NCI-H82 (cell line): ENCODE results near the gene ODAD4.
A peak's percentile ranks its signal among the peaks of the same experiment; 100 is the strongest.

Experiments
- DNase-seq: peaks from one replicate; lab custom pipeline; 2025; lab: John Stamatoyannopoulos, UW

Gene ODAD4

DNA sequence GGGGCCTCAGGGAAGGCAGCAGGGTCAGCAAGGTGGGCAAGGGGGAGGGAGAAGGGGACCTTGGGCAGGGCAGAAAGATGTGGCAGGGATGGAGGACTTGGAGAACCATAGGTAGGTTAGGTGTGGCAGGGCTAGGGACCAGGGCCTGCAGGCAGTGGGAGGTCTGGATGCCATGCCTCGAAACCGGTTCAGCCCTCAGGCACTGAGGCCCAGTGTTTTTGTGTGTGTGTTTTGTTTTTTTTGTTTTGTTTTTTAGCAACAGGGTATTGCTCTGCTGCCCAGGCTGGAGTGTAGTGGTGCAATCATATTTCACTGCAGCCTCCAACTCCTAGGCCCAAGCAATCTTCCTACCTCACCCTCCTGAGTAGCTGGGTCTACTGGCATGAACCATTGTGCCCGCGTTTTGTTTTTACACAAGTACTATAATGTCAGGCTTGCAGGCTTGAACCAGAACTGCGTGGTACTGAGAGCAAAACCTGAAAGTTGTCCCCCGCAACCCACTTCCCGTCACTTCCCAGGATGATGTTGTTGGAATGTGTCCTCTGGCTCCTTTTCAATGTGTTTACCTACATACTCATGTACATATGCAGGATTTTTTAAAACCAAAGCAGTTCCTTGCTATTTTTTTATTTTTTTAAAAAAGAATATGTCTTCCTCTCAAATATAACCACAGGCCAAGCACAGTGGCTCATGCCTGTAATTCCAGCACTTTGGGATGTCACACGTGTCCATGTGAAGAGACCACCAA is 12.4 kb downstream of the ODAD4 start:
- no peak for DNase-seq

DNA sequence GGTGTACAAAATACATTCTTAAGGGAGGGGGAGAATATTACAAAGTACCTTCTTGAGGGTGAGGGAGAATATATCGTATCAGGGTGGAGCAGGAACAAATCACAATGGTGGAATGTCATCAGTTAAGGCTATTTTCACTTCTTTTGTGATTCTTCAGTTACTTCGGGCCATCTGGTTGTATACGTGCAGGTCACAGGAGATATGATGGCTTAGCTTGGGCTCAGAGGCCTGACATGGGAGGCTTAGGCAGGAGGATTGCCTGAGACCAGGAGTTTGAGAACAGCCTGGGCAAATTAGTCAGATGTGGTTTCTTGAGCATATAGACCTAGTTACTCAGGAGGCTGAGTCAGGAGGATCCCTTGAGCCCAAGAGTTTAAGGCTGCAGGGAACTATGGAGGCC is 13.1 kb downstream of the ODAD4 start:
- no peak for DNase-seq

DNA sequence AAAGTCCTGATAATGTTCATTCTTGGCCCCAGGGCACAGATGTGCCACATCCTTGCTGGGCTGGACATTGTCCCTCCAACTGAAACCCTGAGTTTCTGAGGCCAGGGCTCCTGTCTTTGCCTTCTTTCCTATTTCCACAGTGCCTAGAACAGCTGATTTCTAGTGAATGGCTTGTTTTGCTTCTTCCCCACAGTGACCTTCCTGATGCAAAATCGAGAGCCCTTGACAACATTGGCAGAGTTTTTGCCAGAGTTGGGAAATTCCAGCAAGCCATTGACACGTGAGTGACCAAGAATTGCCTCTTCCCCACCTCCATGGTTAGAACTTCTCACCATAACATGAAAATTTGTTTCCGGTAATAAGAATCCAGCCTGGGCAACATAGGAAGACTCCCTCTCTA is 14.5 kb downstream of the ODAD4 start:
- DNase-seq: no peak

DNA sequence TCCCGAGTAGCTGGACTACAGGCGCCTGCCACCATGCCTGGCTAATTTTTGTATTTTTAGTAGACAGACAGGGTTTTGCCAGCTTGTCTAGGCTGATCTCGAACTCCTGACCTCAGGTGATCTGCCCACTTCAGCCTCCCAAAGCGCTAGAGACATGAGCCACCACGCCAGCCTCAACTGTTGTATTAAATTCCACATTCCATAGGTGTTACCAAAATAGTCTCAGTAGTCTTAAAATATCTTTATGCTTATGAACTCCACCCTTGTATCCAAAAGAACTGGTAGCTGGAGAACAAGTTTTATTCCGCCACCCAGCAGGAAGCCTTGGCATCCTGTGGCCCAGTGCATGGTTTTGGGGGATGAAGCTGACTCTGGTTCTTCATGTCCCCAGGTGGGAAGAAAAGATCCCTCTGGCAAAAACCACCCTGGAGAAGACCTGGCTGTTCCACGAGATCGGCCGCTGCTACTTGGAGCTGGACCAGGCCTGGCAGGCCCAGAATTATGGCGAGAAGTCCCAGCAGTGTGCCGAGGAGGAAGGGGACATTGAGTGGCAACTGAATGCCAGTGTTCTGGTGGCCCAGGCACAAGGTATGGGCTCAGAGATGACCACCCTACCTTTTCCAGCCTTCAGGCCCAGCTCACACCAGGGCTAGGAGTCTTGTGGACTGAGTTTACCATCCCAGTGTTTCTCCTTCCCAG is 18.5 kb downstream of the ODAD4 start:
- no peak for DNase-seq

DNA sequence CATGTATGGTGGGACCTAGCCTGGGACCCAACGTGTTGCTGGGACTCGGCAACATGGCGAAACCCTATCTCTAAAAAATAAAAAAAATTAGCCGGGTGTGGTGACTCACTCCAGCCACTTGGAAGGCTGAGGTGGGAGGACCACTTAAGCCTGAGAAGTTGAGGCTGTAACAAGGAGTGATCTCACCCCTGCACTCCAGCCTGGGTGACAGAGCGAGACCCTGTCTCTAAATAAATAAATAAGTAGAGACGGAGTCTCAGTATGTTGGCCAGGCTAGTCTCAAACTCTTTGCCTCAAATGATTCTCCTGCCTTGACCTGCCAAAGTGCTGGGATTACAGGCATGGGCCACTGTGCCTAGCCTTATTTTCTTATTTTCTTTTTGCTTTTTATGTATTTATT is 26.1 kb downstream of the ODAD4 start:
- DNase-seq: no peak

DNA sequence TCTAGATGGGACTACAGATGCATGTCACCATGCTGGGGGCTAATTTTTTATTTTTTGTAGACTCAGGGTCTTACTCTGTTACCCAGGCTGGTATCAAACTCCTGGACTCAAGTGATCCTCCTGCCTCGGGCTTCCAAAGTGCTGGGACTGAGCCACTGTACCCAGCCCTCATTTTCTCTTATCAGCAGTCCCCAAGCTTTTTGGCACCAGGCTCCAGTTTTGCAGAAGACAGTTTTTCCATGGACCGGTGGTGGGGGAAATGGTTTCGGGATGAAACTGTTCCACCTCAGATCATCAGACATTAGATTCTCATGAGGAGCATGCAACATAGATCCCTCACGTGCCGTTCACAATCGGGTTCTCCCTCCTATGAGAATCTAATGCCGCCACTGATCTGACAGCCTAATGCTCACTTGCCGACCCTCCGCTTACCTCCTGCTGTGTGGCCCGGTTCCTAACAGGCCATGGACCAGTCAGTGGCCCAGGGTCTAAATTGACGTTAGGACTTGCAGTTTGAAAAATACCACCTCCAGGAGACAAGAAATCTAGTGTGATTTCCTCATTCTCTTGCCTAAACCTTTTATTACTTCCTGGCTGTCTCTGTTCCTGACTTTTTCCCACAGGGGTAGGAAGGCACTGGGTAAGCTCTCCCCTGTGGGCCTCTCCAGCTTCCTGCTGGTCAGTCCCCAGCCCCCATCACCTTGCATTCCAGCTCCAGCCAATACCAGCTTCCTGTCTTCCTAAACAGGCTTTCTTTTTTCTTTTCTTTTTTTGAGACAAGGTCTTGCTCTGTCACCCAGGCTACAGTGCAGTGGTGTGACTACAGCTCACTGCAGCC is 26.8 kb downstream of the ODAD4 start:
- DNase-seq: no peak

DNA sequence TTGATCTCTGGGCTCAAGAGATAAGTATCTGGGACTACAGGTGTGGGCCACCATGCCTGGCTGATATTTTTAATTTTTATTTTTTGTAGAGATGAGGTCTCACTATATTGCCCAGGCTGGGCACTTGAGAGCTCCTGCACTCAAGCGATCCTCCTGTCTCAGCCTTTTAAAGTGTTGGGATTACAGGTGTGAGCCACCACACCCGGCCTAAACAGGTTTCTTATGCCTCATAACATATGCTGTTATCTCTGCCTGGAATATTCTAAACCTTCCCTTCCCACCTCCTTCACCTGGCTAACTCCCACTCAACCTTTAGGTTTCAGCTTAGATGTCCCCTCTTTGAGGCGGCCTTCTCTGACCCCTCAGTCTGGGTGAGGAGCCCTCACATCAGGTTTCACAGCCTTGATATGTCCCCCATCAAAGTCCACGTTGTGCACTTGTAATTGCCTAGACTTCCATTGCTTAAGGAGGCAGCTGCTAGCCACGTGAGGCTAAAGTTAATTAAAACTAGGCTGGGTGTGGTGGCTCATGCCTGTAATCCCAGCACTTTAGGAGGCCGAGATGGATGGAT is 27.5 kb downstream of the ODAD4 start:
- DNase-seq: peak; percentile 58

DNA sequence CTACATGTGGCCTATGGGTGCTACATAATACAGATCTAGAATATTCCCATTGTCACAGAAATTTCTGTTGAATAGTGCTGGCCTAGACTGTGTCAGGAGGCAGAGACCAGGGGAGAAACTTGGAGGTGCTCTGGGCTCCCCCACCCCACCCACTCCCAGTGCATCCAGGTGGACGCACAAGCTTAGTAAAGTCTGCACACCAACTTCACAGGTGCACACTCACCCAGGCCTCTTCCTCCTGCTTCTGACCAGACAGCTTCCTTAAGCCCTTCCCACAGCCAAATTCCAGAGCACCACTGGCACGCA is 28.6 kb downstream of the ODAD4 start:
- DNase-seq: no peak

DNA sequence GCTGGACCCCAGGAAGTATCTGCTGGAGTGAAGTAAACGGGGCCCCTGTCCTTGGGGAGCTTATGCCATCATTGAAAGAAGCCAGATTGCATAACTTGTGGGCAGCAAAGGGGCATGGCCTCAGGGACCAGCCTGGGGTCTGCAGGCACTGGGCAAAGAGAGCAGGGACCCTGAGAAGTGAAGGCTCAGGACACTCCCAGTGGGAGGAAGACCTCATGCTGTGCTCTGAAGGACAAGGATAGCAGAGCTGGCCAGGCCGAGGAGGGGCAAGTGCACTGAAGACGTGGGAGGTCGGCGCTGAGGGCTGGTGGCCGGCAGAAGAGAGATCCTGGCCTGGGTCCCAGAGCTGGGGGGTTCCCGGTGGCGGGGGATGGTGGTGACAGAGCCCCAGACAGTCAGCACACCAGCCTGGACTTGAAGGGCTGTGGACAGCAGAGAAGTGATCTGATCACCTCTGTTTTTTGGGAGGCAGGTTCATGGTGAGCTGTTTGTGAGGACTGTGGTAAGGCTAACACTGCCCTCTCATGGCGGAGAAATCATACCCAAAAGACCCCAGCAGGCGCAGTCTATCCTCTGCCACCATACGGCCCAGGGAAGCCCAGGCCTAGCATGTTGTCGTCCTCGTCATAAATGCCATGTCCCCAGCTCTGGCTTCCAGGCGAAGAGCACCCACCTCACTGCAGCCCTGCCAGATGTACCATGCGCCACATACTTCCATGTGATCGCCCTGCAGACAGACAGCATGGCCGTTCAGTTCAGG is 29.1 kb downstream of the ODAD4 start:
- peak; percentile 90 for DNase-seq

DNA sequence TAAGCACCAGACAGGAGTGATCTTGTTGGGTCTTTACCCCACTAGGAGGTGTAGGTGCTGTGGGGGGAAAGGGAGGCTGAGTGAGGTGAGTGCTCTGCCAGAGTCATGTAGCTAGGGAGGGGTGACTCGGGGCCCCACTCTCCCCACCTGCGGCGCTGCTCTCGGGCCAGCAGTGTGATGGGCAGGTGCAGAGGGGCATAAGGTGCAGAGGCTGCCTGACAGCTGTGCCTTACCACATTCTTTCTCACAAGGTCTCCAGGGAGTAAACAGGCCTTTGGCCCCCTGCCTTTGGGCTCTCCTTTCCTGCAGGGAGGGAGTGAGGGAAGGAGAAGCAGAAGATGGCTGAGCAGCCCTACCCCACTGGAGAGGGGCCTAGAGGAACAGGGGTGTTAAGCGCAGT is 31.7 kb downstream of the ODAD4 start:
- no peak for DNase-seq

DNA sequence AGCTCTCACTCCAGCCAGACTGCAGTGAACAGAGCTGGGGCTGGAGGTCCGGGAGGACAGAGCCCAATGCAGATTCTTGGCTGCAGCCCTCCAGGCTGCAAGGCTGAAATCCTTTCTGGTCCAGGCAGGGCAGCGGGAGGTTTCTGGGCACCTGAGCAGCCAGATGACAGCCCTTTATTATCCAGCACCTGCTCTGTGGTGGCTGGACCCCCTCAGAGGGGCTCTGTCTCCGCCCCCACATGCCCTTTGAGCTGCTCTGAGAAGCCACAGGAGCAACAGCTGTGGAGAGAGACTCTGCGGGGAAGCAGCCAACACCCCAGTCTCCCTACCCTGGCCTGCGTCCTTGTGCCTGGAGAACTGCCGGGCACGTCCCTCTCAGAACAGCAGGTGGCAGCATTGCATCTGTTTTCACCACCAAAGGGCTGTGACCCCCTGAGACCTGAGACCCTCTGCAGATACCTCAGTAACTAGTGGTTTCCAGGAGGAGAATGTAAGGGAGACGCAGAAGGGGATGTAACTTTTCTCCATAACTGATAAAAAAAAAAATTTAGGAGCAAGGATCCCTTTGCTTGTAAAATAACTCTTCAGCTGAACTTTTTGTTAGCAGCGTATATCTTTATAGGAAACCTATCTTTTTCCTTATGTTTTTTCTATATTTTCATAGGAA is 32.5 kb downstream of the ODAD4 start:
- DNase-seq: peak; percentile 91

DNA sequence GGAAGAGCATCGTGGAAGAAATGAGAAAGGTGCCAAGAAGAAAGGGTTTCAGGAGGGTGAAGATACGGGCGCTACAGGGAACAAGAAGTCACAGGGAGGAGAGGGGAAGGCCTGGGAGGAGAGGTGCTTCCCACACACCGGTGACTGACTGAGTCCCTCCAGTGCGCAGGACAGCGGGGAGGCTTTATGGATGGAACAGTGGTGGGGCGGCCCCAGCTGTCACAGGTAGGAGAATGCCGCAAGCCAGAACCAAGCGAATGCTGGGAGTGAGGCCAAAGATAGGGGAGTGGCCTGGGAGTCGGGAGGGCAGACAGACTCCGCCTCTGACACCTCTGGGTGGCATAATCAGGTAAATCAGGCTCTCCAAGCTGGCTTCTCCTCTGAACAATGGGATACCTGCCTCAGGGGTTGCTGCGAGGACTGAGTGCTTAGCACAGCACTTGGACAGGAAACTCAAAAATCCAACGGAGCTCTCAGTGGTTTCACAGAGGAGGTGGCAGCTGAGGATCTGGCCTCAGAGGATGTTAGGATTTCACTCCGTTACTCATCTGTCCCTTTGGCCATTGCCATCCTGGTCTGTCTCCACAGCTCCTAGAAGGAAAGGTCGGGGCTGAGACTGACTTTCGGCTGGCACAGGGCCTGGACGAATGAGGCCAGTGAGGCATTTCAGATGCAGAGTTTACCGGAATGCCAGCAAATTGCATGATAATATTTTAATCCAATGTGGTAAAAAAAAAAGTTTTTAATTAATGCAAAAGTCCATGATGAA is 35.5 kb downstream of the ODAD4 start:
- DNase-seq: peak; percentile 97

DNA sequence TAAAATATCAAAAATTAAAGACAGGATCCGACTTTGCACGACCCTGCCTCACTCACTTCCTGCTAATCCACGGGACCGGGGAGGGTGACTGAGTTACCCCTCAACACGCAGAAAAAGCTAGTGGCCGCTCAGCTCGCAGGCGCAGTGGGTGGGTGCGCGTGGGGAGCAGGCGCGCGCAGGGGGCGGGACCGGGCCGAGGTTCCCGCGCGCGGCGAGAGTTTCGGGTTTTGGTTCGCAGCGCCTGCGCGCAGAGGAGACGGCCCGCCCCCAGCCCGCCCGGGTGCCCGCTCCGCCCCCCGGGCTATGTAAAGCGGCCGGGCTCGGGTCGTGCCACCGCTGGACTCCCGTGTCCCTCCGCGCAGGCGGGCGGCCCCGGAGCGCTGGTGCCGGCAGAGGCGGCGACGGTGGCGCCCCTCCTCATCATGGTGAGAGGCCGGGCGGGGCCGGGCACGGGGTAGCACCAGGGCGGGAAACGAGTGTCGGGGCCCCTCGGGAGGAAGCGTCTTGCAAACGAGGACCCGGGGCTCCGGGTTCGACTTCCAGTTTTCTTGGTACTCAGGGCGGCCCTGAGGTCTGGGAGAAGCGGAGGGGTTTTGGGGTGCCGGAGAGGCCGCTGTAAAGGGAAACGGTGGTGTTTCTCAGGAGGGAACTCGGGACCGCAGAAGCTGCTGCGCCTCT is 36.2 kb downstream of the ODAD4 start, which contains the start of gene CNP:
TSS of gene CNP (plus strand) at position 333 of the 678 bp plus-strand sequence. CDS start at position 423, 90 bp downstream.
- peak; percentile 93 for DNase-seq

DNA sequence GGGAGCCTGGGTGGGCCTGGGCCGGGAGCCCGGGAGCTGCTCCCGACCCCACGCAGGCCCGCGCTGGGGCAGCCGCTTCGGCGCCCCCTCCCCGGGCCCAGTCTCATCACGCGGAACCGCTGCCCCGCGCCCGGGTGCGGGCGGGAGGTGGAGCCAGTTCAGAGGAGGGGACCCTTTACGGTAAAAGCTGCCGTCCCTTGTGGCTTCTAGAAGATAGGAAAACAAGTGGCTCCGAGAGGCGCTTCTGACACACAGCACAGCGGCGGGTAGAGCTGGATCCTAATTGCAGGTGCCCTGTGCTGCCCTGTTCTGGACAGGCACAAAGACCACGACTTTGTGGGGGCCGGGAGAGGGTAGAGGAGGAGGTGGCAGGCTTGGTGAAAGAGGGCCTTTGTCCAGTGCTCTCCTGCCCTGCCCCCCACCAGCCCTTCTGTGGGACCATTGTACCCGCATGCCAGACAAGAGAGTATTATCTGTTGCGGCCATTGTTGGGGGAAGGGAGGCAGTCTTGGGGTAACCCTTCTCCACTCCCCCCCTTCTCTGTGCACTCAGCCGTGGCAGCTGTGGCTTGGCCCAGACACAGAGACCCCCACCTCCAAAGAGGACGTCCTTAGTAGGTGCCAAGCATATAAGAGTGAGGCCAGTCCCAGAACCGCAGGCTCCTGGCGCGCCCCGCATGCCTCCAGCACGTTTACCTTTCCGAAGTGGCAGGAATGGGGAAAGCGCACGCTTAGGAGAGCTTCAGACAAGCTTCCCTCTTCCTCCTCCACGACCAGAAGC is 36.9 kb downstream of the ODAD4 start:
- DNase-seq: peak; percentile 60

DNA sequence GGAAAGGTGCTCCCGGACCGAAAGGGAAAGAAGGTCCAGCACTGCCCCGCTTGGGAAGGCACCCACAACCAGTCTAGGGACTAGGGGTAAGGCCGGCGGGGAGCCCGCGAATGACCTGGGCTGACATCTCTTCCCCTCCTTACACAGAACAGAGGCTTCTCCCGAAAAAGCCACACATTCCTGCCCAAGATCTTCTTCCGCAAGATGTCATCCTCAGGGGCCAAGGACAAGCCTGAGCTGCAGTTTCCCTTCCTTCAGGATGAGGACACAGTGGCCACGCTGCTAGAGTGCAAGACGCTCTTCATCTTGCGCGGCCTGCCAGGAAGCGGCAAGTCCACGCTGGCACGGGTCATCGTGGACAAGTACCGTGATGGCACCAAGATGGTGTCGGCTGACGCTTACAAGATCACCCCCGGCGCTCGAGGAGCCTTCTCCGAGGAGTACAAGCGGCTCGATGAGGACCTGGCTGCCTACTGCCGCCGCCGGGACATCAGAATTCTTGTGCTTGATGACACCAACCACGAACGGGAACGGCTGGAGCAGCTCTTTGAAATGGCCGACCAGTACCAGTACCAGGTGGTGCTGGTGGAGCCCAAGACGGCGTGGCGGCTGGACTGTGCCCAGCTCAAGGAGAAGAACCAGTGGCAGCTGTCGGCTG is 37.6 kb downstream of the ODAD4 start:
- DNase-seq: no peak

DNA sequence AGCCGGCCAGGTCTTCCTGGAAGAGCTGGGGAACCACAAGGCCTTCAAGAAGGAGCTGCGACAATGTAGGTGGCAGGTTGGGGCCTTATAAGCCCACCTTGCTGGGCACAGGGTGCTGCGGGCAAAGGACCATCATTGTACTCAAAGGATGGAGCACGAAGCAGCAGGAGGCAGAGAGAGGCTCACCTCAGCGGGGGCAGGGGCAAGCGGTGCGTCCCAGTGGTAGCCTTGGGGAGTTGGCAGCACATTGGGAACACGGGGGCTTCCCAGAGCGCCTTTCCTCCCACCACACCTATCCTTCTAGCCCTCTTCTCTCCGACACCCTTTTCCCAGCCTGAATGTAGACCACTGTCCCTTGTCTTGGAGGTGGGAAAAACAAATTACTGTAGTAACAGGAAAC is 38.3 kb downstream of the ODAD4 start:
- no peak for DNase-seq

DNA sequence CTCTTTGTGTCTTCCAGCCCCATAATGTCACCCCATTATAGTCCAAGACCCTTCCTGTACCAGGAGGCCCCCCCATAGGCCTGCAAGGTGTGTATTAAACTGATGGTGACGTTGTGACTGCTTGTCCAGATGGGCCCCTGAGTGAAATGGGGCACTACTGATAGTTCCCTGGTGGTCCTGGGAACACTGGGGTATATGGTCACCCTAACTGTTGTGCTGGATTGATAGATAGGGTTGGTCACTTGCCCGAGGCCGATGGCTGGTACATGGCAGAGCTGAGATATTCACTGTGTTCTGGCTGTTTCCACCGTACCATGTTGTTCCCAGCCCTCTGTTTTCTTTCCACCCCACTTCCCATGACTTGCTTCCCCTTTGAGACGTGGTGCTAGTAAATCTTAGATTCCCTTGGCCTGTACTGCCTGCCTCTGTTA is 40.5 kb downstream of the ODAD4 start:
- no peak for DNase-seq

DNA sequence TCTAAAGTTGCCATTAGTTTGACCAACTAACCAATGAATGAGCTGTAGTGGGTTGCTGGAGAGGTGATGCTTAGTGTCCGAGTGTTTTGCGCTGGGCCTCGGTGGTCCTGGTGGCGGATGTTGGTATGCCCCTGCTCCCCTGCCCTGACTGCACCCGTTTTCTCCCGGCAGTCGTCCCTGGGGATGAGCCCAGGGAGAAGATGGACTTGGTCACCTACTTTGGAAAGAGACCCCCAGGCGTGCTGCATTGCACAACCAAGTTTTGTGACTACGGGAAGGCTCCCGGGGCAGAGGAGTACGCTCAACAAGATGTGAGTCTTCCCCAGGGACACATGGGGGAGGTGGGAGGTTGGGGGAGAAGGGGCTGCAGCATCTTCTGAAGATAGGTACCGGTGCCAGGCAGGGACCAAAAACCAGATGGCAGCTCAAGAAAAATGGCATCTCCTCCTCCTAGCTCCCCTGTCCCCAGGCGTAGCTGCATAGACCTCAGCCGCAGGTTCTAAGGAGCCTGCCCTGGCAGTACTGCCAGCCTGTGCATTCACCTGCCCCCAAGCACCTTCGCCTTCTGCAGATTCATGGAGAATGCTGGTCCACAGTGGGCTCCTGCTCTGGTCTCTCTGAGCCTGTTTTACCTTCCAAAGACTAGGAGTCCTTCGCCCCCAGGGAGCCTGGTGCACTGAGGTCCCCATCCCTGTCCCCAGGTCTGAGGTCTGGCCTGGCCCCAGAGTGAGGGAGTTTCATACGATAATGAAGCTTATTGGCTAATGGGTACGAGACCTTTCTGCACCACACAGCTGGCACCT is 41.5 kb downstream of the ODAD4 start:
- DNase-seq: no peak
